Mucosa of descending colon (tissue), 3 donors: ENCODE measurements around the gene ZNF609. TPM values are rescaled to one million over a fixed set of nuclear protein-coding genes. Genes with fewer than 3 reads are reported as not detected.
A peak's percentile ranks its signal among the peaks of the same experiment; 100 is the strongest.

Experiments
- ATAC-seq: fragments of 200-7000 bp; cut with Tn5 transposase; one replicate; pipeline ENCODE4 v1.9.1; 2020; ENCODE audit warnings: mild to moderate bottlenecking, moderate library complexity
- DNase-seq, 3 donors: peaks; one replicate each; pipeline ENCODE4 v3.0.0-alpha.2; 2020
- H3K36me3 ChIP-seq: fragments of 200-600 bp; one replicate; pipeline ENCODE4 v1.8.0; 2021; ENCODE audit warnings: low read depth, mild to moderate bottlenecking
- H3K4me1 ChIP-seq: fragments of 200-600 bp; one replicate; pipeline ENCODE4 v1.8.0; 2021; ENCODE audit warnings: low read depth, mild to moderate bottlenecking
- H3K4me3 ChIP-seq: fragments of 200-600 bp; one replicate; pipeline ENCODE4 v1.8.0; 2021; ENCODE audit warnings: mild to moderate bottlenecking
- H3K9me3 ChIP-seq: fragments of 200-600 bp; one replicate; pipeline ENCODE4 v1.8.0; 2021; ENCODE audit warnings: mild to moderate bottlenecking
- intact Hi-C, 2 donors: fragments of 100-400 bp; cut with DNase I in 1 of 2; cut with micrococcal nuclease in 1 of 2; formaldehyde crosslinking; loops; one replicate each; pipeline versions ENCODE4 v1.11.0 to v1.11.1; 2022; cut with DNase I, micrococcal nuclease
- total RNA-seq, 3 donors: library from RNA; stranded (reverse); fragmentation: NEBNext Ultra II Directional in 2 of 3; extraction: Animal tissue kit (Norgen Biotek cat#: 25700) in 2 of 3; gene quantifications; one replicate each; pipeline versions ENCODE4 v1.2.1 to v1.2.4, GENCODE V29; 2021 to 2023
- TF ChIP-seq, protein P1 (sequence below): fragments of 200-600 bp; IDR thresholded peaks from one replicate; pipeline ENCODE4 v1.8.0; 2022; ENCODE audit warnings: antibody characterized with exemption, mild to moderate bottlenecking
- donor health status: DM: no; HTN: no; CAD: no; lungs with moderate emphysema.
- donor health status: DM: no; HTN: no; CAD: no.
- donor health status: DM: no; HTN: yes; CAD: no.

ZNF609 gene
- total RNA-seq, 3 donors from 2014 or later: 25.4 to 49.2 (median 29.5) TPM

GRCh38 chr15:64507293-64507802 lies 47.0 kb downstream of the ZNF609 start:
- peaks cover 33% of the 10 kb centered on the region for H3K4me1 ChIP-seq
- TF ChIP-seq, protein P1, sequence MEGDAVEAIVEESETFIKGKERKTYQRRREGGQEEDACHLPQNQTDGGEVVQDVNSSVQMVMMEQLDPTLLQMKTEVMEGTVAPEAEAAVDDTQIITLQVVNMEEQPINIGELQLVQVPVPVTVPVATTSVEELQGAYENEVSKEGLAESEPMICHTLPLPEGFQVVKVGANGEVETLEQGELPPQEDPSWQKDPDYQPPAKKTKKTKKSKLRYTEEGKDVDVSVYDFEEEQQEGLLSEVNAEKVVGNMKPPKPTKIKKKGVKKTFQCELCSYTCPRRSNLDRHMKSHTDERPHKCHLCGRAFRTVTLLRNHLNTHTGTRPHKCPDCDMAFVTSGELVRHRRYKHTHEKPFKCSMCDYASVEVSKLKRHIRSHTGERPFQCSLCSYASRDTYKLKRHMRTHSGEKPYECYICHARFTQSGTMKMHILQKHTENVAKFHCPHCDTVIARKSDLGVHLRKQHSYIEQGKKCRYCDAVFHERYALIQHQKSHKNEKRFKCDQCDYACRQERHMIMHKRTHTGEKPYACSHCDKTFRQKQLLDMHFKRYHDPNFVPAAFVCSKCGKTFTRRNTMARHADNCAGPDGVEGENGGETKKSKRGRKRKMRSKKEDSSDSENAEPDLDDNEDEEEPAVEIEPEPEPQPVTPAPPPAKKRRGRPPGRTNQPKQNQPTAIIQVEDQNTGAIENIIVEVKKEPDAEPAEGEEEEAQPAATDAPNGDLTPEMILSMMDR: no peak
- H3K9me3 ChIP-seq: no peaks in the 10 kb centered on the region
- H3K4me3 ChIP-seq: no peak overlapping the region
- intact Hi-C loops: no loop called here
- ATAC-seq: peak; percentile 97
- H3K36me3 ChIP-seq: no peaks in the 10 kb centered on the region
- peak; percentile 61 to 78 (median 65) for DNase-seq

DNA sequence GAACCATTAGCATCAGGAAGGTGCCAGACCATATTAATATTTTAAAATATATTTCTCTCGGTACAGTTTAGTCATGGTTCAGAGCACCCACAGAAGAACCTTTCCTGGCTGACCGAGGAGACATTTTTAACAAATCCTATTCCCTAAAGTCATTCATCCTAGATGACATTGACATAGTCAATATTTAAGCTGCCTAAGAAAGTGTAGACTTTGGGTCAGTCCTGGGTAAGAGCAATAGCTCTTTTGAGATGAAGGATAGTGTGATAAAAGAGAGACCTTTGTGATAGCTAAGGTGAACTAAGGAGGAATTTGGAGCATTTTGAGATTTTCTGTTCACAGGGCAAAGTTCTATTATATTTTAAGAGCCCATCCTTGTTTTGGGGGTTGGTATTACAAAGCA lies 47.5 kb downstream of the ZNF609 start:
- no peak overlapping the region for H3K4me3 ChIP-seq
- DNase-seq (no peak), ATAC-seq (no peak)
- no peaks in the 10 kb centered on the region for H3K36me3 ChIP-seq
- intact Hi-C loops: no loop called here
- TF ChIP-seq, protein P1: no peak
- no peaks in the 10 kb centered on the region for H3K9me3 ChIP-seq
- peaks cover 29% of the 10 kb centered on the region for H3K4me1 ChIP-seq

DNA sequence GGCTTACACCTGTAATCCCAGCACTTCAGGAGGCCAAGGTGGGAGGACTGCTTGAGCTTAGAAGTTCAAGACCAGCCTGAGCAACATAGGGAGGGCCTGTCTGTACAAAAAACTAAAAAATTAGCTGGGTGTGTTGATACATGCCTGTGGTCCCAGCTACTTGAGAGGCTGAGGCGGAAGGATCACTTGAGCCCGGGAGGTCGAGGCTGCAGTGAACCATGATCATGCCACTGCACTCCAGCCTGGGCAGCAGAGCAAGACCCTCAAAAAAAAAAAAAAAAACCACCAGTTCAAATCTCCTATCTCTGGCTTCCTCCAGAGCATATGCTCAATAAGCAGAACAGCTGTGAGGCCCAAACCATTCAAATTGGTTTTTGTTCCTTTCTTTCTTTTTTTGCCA lies 53.4 kb downstream of the ZNF609 start:
- Histone ChIP-seq H3K9me3 (no peaks in the 10 kb centered on the region), H3K36me3 (no peaks in the 10 kb centered on the region)
- ATAC-seq: no peak

DNA sequence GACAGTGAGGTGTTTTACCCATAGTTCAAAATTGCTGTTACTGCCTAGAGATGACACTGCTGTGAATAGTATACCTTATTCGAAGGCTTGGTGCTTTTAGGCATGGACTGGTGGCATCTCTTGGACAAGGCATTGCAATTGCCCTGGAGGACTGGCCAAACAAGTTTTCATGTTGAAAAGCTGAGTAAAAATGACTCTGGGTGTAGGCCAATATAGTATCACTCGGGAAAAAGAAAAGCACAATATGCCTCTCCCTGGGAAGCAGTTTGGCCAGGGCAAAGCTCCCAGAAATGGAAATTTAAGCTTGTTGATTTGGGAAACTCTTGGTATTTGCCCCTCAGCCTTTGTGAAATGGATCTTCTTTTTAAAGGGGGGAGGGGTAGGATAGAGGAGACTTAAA lies 54.8 kb downstream of the ZNF609 start:
- no peak overlapping the region for H3K4me3 ChIP-seq
- DNase-seq (peak in 1 of 3 donors; percentile 18), ATAC-seq (peak; percentile 56)
- TF ChIP-seq, protein P1: no peak
- no peaks in the 10 kb centered on the region for H3K36me3 ChIP-seq
- intact Hi-C loops: no loop called here
- no peaks in the 10 kb centered on the region for H3K4me1 ChIP-seq
- no peaks in the 10 kb centered on the region for H3K9me3 ChIP-seq

More for the DNA sequence above, 53.4 kb downstream of the ZNF609 start:
- H3K4me3 ChIP-seq: no peak overlapping the region
- intact Hi-C loops: no loop called here
- no peak for DNase-seq
- no peaks in the 10 kb centered on the region for H3K4me1 ChIP-seq
- TF ChIP-seq, protein P1: no peak

GRCh38 chr15:64515825-64516224 lies 55.4 kb downstream of the ZNF609 start:
- intact Hi-C loops: no loop called here
- H3K9me3 ChIP-seq: no peaks in the 10 kb centered on the region
- ATAC-seq (no peak), DNase-seq (no peak)
- H3K4me3 ChIP-seq: no peak overlapping the region
- H3K4me1 ChIP-seq: no peaks in the 10 kb centered on the region
- no peaks in the 10 kb centered on the region for H3K36me3 ChIP-seq
- TF ChIP-seq, protein P1: no peak

GRCh38 chr15:64519897-64520296 lies 59.5 kb downstream of the ZNF609 start:
- intact Hi-C loops: no loop called here
- DNase-seq (no peak), ATAC-seq (no peak)
- TF ChIP-seq, protein P1: no peak
- Histone ChIP-seq H3K9me3 (no peaks in the 10 kb centered on the region), H3K36me3 (no peaks in the 10 kb centered on the region), H3K4me3 (no peak overlapping the region), H3K4me1 (peaks cover 12% of the 10 kb centered on the region)
